A549 treated with Mapracorat at 1 μM for 4 hours (cell line): ENCODE results near the gene PAGR1. TPM values are rescaled to one million over a fixed set of nuclear protein-coding genes. Genes with fewer than 3 reads are reported as not detected.

Experiments
- total RNA-seq: library from RNA; stranded (reverse); fragments of 200-300 nt; extraction: Qiagen RNA extraction; gene quantifications from 5 replicates; pipeline ENCODE4 v1.2.3, GENCODE V29; 2022

The PAGR1 gene
- total RNA-seq: 34.6 to 45.7 TPM (median 43.0 TPM) in 5 replicates

DNA sequence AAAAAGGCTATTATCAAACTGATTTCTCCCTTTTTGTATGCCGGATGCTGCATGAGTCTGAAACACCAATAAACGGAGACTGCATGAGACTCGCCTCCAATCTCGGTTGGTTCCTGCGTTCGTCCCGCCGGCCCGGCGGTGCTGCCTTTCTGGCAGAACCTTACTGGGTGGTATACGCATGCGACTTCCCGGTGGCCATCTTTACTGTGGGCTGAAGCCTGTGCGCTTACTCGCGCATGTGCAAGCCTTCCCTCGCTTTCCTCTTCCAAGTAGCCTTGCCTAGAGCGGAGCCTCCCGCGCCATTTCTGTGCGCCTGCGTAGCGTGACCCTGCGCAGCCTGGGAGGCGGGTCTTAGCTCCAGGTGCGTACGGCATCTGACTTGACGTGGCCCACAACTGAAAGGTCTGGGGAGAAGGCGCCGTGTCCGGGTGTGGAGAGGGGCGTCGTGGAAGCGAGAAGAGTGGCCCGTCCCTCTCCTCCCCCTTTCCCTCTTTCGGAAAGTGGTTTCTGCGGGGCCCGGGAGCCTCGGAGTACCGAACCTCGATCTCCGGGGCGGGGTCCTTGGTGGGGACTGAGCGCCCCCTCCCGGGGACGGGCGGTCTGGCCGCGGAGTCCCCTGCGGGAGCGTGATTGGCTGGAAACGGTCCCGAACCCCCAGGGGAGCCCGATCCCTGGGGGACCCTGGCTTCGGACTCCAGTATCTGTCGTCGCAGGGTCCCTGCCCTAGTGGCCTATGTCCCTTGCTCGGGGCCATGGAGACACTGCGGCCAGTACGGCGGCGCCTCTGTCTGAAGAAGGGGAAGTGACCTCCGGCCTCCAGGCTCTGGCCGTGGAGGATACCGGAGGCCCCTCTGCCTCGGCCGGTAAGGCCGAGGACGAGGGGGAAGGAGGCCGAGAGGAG lies at the start of gene PAGR1:
Gene PAGR1, plus strand, starts transcription at position 360 of the 901 bp plus-strand sequence. Its CDS starts 374 bp downstream, at position 734.

GRCh38 chr16:29777576-29778350 lies 38.2 kb upstream of the PAGR1 start, which contains the start of gene ZG16:
TSS of gene ZG16 (plus strand) at chr16:29778256. CDS start at chr16:29779267, 1,011 bp downstream.

DNA sequence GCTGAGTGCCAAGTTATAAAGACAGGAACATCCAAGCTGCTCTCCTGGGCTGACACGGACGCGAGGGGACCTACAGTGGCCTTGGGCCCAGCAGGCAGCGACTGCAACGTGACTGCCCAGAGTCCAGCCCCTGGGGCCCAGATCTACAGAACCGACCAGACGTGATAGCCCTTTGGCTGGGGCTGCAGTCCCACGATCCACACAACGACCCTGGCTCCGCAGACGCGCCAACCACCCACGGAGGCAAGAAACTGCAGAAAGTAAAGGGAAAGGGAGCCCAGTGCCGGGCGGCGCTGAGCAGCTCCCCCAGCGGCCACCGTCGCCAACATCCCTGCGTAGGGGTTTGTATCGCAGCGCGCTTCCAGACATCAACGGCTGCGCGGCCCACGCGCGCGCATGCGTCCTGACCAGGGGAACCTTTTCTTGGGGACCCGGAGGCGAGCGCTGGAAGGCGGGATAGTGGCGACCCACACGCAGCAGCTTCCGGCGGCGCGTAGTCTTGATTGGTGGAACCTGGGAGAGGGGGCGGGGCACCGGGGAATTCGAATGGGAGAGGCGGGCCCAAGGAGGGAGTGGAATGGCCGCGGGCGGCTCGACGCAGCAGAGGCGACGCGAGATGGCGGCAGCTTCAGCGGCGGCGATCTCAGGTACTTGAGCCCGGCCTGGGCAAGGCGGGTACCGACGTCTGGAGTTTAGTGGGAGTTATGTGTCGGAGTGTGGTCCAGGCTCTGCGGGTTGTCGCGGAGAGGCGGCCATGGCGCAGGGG lies 25.6 kb upstream of the PAGR1 start, which contains the start of gene KIF22:
Gene KIF22, plus strand, starts transcription at position 569 of the 766 bp plus-strand sequence. Its CDS starts 9 bp downstream, at position 578.

DNA sequence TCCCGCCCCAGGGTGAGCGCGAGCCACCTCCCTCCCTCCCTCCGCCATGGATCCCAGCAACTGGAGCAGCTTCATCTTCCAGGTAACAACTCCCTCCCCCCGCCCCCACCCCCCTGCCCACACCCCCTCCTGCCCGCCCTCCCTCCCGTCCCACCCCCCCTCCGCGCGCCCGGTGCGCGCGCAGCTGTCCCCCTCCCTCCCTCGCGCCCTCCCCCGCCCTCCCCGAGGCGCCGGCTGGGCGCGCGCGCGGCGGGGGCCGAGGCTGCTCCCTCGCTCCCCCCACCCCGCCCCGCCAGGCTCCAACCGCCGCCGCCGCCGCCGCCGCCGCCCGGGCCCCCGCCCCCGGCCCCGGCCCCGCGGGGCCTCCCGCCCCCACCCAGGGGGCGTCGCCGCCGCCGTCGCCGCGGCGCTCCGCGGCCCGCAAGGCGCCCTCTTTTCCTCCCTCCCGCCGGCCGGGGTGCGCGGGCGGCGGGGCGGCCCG lies 9.8 kb upstream of the PAGR1 start, which contains the start of gene MAZ:
Gene MAZ, plus strand, starts transcription at position 431 of the 481 bp plus-strand sequence. CDS start 173 bp downstream, outside the sequence.

DNA sequence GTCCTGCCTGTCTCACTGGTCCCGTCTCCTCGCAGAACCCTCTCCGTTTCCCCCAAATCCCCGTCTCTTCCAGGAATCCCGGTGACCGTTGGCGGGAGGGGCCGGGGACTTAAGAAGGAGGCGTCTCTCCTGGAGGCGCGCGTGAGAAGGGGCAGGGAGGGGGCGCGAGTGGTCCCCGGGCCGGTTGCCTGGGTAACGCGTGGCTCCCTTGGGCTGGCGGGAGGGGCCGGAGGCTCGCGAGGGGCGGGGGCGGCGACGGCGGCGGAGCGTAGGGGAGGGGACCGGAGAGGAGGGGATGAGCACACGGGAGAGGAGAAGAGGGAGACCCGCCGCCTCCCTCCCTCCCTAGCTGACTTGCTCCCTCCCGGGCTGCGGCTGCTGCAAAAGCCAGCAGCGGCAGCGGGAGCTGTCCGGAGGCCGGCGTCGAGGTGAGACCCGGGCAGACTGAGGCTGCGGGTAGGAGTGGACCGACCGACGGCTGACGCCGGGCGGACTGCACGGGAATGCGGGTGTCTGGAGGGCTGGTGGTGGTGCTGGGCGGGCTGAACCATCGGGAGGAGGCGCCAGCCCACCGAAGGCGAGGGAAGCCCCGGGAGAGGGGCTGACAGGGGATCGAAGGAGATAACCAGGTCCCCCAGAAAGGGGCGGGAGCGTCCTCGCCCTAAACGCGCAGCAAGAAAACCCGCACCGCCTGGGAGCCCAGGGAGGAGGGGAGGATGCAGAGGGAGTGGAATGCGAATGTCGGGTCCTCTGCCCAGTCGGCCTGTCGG lies 3.9 kb upstream of the PAGR1 start, which contains the start of gene PRRT2:
Gene PRRT2, plus strand, starts transcription at position 298 of the 770 bp plus-strand sequence. CDS start 862 bp downstream, outside the sequence.

GRCh38 chr16:29820271-29820701 lies 4.3 kb downstream of the PAGR1 start, which contains the start of gene MVP:
TSS of gene MVP (plus strand) at chr16:29820462. CDS start at chr16:29830550, 10,088 bp downstream.

GRCh38 chr16:29862884-29863668 lies 47.1 kb downstream of the PAGR1 start, which contains the start of gene CDIPT:
TSS of gene CDIPT (minus strand) at chr16:29863226. CDS start at chr16:29862857, 369 bp downstream.

Other genes starting within 250 kb of the PAGR1 start
- not detected in 5 replicates for gene SPN, start 152.9 kb upstream of the PAGR1 start, total RNA-seq
- gene QPRT, start 137.0 kb upstream of the PAGR1 start, total RNA-seq: 0.57 to 1.5 TPM (median 1.2 TPM) in 5 replicates
- gene C16orf54, start 70.2 kb upstream of the PAGR1 start, total RNA-seq: not detected in 5 replicates
- not detected in 5 replicates for gene ZG16, start 37.9 kb upstream of the PAGR1 start, total RNA-seq
- gene KIF22, start 25.4 kb upstream of the PAGR1 start, total RNA-seq: 76.8 to 99.2 TPM (median 89.0 TPM) in 5 replicates
- gene MAZ, start 9.6 kb upstream of the PAGR1 start, total RNA-seq: 155 to 174 TPM (median 166 TPM) in 5 replicates
- gene PRRT2, start 4.0 kb upstream of the PAGR1 start, total RNA-seq: 0.16 to 0.39 TPM (median 0.24 TPM) in 5 replicates
- gene MVP, start 4.3 kb downstream of the PAGR1 start, total RNA-seq: 120 to 142 TPM (median 134 TPM) in 5 replicates
- 59.3 to 94.0 TPM (median 90.3 TPM) in 5 replicates for gene CDIPT, start 47.1 kb downstream of the PAGR1 start, total RNA-seq
- 15.1 to 22.3 TPM (median 19.9 TPM) in 5 replicates for gene SEZ6L2, start 83.4 kb downstream of the PAGR1 start, total RNA-seq
- 15.1 to 26.3 TPM (median 23.9 TPM) in 5 replicates for gene ASPHD1, start 84.3 kb downstream of the PAGR1 start, total RNA-seq
- 11.5 to 16.7 TPM (median 15.7 TPM) in 5 replicates for gene KCTD13, start 110.1 kb downstream of the PAGR1 start, total RNA-seq
- gene TMEM219, start 145.9 kb downstream of the PAGR1 start, total RNA-seq: 83.7 to 99.9 TPM (median 96.5 TPM) in 5 replicates
- gene TAOK2, start 157.7 kb downstream of the PAGR1 start, total RNA-seq: 22.1 to 34.0 TPM (median 32.2 TPM) in 5 replicates
- gene HIRIP3, start 179.5 kb downstream of the PAGR1 start, total RNA-seq: 14.3 to 16.5 TPM (median 15.6 TPM) in 5 replicates
- gene INO80E, start 180.1 kb downstream of the PAGR1 start, total RNA-seq: 102 to 113 TPM (median 108 TPM) in 5 replicates
- 1.2 to 2.6 TPM (median 1.9 TPM) in 5 replicates for gene DOC2A, start 194.9 kb downstream of the PAGR1 start, total RNA-seq
- not detected in 5 replicates for gene C16orf92, start 207.0 kb downstream of the PAGR1 start, total RNA-seq
- gene TLCD3B, start 215.1 kb downstream of the PAGR1 start, total RNA-seq: 0.11 to 0.49 TPM (median 0.31 TPM) in 5 replicates
- 1,495 to 1,810 TPM (median 1,752 TPM) in 5 replicates for gene ALDOA, start 249.6 kb downstream of the PAGR1 start, total RNA-seq